ENCODE results near the gene REM2.

REM2 gene, protein sequence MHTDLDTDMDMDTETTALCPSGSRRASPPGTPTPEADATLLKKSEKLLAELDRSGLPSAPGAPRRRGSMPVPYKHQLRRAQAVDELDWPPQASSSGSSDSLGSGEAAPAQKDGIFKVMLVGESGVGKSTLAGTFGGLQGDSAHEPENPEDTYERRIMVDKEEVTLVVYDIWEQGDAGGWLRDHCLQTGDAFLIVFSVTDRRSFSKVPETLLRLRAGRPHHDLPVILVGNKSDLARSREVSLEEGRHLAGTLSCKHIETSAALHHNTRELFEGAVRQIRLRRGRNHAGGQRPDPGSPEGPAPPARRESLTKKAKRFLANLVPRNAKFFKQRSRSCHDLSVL

DNA sequence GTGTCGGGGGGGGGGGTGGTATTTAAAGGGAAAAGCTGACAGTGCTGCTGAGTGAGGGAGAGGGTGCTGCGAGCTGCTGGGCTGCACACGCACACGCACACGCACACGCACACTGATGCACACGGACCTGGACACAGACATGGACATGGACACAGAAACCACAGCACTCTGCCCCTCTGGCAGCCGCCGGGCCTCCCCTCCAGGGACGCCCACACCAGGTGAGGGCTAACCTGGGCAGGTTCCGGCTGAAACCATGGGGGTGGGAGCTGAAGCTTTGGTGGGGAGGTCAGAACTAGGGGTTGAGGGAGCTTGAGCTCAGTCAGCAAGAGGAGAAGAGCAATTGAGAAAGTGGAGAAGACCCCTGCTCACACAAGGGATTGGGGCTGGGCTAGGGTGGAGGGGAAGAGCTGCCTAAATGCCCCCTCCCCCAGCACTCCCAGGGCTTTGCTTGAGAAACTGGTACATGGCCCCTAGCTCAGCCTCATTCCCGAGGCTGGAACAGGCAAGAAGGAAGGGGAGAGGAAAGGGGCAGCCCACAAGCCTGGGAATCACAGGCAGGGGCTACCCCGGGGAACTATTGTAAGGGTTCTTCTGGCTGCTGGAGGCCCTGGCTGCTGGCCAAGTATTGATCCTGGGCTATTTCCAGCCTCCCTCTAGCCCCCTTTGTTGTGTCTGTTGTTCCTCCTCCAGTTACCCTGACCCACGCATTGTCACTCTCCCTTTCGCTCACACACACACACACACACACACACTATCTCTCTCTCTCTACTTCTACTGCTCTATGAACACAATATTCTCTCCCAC, at the start of gene REM2:
Gene REM2, plus strand, starts transcription at position 50 of the 804 bp plus-strand sequence. Its CDS starts 66 bp downstream, at position 116.
- DNase-seq, result no peak

DNA sequence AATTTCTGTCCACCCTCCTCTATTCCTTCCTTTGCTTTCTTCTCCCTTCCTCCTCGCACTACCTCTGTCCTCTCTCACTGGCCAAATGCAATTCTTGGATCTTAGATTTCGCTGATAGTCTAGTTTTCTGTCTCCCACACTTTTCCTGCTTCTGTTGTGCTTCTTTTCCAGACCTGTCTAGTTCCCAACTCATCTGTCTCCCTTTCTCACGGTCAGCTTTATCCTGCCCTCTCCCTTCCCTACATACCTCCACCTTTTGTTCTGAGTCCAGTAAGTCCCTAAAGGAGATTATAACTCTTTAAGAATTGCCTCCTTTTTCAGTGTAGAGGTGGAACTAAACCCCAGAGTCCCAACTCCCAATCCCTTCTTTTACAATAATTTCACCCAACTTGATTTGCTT, 47.5 kb upstream of the REM2 start:
- no peak for DNase-seq

DNA sequence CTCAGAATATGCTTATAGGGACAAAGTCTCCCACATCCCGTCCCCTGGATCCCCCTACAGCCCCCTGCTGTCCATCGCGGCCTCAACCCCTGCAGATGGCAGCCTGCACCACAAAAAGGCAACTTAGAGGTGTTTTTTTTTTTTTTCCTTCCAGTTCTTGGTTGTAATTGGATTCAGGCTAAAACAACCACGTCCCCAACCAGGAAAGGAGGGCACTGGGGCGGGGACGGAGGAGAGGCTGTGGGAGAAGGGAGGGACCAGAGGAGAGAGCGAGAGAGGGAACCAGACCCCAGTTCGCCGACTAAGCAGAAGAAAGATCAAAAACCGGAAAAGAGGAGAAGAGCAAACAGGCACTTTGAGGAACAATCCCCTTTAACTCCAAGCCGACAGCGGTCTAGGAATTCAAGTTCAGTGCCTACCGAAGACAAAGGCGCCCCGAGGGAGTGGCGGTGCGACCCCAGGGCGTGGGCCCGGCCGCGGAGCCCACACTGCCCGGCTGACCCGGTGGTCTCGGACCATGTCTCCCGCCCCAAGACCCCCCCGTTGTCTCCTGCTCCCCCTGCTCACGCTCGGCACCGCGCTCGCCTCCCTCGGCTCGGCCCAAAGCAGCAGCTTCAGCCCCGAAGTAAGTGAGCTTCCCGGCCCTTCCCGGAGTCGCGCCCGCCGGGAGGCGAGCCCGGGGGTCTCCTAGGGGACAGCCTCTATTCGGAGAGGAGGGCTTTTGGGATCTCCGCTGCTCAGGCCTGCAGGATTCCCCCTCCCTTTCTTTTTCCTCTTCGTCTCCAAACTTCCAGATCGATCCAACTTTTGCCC, 46.5 kb upstream of the REM2 start, which contains the start of gene MMP14:
Gene MMP14, plus strand, starts transcription at position 285 of the 813 bp plus-strand sequence. Its CDS starts 233 bp downstream, at position 518.
- DNase-seq, result no peak

DNA sequence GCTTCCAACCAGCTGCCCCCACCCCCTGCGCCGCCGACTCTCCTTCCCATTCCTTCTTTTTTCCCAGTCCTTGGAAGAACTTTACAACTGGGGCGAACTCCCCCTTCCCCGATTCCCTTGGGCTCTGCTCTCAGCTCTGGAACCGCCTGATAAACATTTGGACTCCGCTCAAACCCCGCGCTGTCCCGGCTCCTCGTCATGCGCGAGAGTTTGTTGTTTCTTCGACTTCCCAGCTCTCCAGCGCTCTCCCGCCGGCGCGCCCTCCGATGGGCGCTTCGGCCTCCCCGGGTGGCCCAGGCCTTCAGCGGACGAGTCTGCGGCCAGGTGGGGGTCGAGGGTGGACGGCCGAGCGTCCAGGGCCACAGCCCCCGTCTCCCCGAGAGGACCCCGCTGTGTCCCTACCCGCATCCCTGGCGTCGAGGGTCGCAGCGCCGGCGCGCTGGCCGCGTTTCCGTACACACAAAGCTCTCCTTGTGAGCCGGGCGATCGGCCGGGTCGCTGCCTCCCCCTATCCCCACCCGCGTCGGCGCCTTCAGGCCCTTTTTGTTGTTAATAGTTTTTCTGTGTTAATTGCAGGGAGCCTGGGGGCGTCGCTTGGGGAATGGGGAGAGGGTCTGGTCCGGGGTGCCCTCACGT, 45.8 kb upstream of the REM2 start:
- DNase-seq, result no peak

DNA sequence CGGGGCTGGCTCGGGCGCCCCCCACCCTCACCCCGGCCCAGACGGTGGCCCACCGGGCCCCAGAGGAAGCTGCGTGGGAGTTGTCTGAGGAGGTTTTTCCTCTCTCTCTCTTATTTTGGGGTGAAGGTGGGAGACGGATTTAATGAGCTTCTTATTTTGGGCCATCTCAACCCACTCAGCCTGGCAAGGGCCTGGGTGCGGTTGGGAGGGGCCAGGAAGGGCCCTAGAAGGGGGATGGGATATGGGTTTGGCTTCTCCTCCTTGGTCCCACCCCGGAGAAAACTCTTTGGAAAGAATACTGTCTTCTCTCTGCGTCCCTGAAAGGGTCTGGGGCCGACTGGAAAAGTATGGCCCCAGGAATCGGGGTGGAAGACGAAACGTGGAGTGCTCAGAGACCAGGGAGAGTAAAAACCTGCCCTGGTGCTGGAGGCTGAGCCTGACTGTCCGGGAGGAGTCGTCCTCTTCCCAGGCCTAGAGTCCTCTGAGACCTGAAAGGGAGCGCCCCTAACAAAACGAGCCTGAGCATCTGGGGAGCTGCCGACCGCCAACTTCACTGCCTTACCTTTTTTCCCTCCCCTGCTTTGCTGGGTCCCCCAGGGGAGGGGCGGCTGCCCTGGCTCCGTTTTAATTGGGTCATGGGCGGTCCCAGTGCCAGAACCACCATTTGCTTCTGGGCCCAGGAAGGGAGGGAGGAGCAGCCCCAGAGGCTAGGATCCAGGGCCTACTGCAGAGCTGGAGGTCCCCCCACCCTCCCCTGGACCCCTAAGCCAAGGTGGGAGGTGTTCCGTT, 45.1 kb upstream of the REM2 start:
- no peak for DNase-seq

DNA sequence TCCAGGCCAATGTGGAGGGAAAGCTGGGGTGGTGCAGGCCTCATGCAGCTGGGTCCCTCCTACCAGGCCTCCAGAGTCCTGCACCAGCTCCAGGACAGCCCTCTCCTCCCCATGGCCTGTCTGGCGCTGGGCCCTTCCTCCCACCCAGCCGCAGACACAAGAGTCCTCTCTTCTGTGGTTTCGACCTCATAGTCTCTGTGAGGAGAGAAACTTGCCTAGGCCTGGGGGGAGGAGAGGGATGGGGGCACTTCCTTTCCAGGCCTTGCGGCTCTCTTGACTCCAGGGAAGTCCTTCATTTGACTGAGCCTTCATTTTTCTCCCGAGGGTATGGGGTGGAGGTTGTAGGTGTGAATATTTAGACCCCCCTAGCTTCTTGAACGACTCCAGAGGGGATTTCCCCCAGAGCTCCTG, 44.4 kb upstream of the REM2 start:
- DNase-seq, result no peak

DNA sequence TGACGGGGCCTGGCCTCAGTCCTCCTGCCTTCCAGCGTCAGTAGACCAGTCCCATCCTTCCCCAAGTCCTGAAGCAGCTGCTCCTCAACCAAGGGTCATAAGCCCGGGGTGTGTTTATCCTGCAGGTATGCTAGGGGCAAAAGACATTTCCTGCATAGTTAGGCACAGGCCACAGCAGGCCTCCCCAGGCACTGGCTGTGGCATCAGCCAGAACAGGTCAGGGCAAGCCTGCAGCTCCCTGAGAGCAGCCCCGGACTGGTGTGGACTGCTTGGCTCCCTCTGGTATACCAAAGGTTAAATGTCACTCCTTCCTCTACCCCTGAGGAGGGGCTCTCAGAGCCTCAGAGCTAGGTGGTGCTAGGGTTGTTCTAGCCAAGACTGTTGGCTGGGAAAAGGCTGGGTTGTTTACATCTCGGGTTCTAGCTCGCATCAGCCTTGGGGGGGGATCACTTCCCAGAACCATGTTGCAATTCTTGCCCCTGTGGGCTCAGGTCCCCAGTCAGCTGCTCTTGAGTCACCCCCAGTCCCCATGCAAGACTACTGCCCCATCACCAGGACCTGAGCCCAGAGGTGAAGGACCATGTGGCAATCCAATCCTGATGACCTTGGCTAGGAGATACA, 43.8 kb upstream of the REM2 start:
- no peak for DNase-seq

DNA sequence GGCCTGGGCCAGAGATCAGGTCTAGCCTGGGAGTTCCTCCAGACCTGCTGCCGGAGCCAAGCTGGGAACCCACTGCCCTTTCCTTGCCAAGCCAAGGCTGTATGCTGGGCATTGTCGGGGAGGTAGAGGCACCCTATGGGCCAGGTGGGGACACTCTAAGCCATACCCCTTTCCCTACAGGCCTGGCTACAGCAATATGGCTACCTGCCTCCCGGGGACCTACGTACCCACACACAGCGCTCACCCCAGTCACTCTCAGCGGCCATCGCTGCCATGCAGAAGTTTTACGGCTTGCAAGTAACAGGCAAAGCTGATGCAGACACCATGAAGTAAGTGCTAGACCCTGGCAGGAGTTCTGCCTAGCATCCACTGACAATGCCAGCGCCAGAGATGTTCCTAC, 41.7 kb upstream of the REM2 start:
- DNase-seq, result no peak

DNA sequence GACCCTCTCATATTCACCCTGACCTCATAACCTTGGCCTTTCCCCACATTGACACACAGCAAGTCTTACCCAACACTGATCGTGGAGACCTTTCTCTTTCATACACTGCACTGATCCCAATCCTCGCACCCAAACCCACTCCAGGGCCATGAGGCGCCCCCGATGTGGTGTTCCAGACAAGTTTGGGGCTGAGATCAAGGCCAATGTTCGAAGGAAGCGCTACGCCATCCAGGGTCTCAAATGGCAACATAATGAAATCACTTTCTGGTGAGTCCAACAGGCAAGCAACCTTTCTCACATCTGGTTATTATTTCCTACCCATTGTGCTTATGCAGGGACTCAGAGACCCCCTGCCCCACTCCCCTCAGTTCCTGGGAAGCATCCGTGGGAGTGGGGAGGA, 41.3 kb upstream of the REM2 start:
- DNase-seq, result no peak

DNA sequence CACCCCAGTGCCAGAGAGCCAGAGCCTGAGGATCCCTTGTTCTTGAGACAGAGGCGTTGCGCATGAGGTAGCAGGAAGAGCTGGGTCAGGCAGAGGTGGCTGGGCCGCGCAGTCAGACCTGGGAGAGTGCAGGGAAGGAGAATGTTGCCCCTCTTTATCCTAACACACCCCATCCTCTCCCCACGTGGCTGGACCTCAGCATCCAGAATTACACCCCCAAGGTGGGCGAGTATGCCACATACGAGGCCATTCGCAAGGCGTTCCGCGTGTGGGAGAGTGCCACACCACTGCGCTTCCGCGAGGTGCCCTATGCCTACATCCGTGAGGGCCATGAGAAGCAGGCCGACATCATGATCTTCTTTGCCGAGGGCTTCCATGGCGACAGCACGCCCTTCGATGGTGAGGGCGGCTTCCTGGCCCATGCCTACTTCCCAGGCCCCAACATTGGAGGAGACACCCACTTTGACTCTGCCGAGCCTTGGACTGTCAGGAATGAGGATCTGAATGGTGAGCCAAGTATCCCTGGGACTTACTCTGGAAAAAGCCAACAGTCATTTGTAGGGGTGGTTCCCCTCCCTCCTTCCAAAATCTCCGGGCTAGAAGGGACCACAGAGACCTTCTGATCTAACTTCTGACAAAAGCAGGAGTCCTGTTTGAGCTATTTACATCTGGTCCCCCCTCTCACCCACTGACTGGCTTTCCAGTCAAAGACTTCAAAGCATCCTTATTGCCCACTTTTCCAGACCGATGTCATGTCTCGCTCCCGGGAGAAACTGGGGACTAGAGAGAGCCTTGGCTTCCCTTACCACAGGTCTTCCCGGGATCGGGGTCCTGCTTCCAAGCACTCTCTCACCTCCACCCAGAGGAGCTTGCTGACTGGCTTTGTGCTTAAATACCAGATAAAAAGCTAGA, 40.6 kb upstream of the REM2 start:
- no peak for DNase-seq

DNA sequence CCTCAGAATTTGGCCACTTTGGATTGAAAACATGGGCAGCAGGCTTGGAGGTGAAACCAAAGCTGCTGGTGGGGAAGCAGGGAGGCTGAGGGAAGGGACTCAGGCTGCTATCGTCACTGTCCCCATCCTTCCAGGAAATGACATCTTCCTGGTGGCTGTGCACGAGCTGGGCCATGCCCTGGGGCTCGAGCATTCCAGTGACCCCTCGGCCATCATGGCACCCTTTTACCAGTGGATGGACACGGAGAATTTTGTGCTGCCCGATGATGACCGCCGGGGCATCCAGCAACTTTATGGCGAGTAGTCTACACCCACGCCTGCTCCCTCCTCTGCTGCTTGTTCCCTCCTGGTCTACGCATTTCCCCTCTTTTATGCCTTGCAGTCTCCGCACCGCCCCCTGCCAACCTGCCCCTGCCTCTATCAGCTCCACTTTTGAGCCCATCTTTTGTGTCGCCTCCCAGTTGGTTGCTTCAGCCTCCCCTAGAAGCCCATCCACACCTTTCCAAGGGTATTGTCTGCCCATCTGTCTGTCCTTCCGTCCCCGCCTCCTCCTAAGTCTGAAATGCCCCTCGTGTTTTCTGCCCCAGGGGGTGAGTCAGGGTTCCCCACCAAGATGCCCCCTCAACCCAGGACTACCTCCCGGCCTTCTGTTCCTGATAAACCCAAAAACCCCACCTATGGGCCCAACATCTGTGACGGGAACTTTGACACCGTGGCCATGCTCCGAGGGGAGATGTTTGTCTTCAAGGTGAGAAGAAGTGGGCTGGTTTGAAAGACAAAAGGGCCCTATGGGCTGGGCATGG, 39.7 kb upstream of the REM2 start:
- no peak for DNase-seq

DNA sequence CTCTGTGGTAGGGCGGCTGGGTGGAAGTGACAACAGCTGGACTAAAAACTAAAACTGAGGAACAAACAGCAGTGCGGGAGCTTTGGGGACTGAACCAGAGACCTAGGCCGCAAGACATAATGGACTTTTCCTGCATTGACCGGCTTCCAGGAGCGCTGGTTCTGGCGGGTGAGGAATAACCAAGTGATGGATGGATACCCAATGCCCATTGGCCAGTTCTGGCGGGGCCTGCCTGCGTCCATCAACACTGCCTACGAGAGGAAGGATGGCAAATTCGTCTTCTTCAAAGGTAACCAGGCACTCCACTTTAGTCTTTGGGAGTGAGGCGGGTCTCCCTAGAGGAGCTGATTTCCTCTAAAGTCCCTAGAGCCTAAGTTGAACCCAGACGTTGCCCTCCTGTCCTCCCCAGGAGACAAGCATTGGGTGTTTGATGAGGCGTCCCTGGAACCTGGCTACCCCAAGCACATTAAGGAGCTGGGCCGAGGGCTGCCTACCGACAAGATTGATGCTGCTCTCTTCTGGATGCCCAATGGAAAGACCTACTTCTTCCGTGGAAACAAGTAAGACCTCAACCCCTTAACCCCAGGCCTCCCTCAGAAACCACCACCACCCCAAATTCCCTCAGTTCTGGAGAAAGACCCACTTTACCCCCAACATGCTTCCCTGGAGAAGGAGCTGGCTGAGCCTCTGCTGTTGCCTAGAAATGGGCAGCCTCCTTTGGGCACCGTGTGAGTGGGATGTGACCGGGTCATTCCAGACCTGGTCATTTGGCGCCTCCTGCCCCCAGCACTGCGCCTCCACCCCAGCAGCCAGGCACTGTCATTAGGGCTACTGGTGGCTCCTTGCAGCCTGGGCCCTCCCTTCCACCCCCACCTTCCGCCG, 38.6 kb upstream of the REM2 start:
- DNase-seq, result no peak

DNA sequence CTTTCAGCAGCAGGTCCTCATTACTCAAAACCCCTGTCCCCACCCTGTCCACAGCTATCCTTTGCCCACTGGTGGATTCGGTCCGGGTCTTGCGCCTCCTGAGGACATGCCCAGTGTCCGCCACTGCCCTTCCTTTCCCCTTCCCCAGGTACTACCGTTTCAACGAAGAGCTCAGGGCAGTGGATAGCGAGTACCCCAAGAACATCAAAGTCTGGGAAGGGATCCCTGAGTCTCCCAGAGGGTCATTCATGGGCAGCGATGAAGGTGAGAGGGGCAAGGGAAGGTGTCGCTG, 38.0 kb upstream of the REM2 start:
- no peak for DNase-seq

DNA sequence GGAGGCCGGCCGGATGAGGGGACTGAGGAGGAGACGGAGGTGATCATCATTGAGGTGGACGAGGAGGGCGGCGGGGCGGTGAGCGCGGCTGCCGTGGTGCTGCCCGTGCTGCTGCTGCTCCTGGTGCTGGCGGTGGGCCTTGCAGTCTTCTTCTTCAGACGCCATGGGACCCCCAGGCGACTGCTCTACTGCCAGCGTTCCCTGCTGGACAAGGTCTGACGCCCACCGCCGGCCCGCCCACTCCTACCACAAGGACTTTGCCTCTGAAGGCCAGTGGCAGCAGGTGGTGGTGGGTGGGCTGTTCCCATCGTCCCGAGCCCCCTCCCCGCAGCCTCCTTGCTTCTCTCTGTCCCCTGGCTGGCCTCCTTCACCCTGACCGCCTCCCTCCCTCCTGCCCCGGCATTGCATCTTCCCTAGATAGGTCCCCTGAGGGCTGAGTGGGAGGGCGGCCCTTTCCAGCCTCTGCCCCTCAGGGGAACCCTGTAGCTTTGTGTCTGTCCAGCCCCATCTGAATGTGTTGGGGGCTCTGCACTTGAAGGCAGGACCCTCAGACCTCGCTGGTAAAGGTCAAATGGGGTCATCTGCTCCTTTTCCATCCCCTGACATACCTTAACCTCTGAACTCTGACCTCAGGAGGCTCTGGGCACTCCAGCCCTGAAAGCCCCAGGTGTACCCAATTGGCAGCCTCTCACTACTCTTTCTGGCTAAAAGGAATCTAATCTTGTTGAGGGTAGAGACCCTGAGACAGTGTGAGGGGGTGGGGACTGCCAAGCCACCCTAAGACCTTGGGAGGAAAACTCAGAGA, 37.0 kb upstream of the REM2 start:
- DNase-seq, result no peak

DNA sequence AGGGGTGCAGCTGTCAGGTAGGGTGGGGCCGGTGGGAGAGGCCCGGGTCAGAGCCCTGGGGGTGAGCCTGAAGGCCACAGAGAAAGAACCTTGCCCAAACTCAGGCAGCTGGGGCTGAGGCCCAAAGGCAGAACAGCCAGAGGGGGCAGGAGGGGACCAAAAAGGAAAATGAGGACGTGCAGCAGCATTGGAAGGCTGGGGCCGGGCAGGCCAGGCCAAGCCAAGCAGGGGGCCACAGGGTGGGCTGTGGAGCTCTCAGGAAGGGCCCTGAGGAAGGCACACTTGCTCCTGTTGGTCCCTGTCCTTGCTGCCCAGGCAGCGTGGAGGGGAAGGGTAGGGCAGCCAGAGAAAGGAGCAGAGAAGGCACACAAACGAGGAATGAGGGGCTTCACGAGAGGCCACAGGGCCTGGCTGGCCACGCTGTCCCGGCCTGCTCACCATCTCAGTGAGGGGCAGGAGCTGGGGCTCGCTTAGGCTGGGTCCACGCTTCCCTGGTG, 36.2 kb upstream of the REM2 start:
- no peak for DNase-seq

DNA sequence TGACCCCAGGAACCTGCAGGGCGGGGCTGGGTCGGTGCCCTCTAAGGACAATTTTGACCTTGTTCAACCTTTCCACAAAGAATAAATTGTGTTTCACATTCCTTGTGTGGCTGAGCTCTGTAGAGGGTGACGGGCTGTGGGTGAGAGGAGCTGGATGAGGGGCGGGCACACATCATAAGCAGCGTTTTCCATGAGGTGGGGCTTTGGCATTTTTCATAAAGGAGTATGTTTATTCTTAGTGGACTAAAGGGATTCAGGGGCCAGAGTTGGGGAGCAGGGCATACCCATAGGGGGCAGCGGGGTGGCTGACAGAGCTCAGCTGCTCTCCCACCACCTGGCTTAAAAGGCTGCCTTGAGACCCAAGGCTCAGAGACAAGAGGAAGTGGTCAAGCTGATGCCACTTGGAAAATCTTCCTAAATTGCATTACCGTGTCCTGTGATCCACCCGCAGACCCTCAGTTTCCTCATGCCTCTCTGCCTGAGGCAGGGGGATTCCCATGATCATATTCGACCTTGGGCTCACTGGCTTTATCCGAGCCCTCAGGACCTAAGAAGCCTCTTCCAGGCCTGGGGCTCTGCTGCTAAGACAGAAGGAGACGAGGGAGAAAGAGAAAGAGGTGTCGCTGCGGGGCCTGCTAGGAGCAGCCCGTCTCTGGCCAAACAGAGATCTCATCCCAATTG, 35.2 kb upstream of the REM2 start:
- DNase-seq, result no peak

Data from stimulated activated CD8-positive, alpha-beta memory T cell treated with anti-CD3 and anti-CD28 coated beads, Interleukin-4, amount 100 ng/mL, for 48 hours (primary cell).